Fibroblast of pulmonary artery (primary cell): ENCODE measurements around the gene DCTD.

Experiments used
- DNase-seq: peaks from one replicate; pipeline ENCODE4 v3.0.0-alpha.2; 2010; ENCODE audit warnings: low read depth
- H3K4me3 ChIP-seq: replicated peaks from 2 replicates; pipeline ENCODE4 v1.5.1; 2011; ENCODE audit warnings: low read depth, mild to moderate bottlenecking, control low read depth, low read length, moderate library complexity
- CTCF ChIP-seq: IDR thresholded peaks from 2 replicates; pipeline ENCODE4 v1.5.1; 2011; ENCODE audit warnings: mild to moderate bottlenecking, control low read depth, low read length, inconsistent platforms; ENCODE audit errors: missing control alignments

DCTD gene

GRCh38 chr4:182928061-182928460, 10.9 kb upstream of the DCTD start:
- TF ChIP-seq CTCF, result peak; percentile 20
- no peak overlapping the region for H3K4me3 ChIP-seq
- DNase-seq, result no peak

GRCh38 chr4:182927505-182927904, 10.3 kb upstream of the DCTD start:
- no peak for TF ChIP-seq CTCF
- no peak for DNase-seq
- H3K4me3 ChIP-seq, result no peak overlapping the region

- TF ChIP-seq CTCF, result no peak
- H3K4me3 ChIP-seq, result no peak overlapping the region
- no peak for DNase-seq
Observed at GRCh38 chr4:182925855-182926254, 8.7 kb upstream of the DCTD start.

GRCh38 chr4:182925298-182925757, 8.1 kb upstream of the DCTD start:
- TF ChIP-seq CTCF, result peak; percentile 53
- no peak overlapping the region for H3K4me3 ChIP-seq
- DNase-seq, result peak; percentile 80

- DNase-seq, result no peak
- no peak overlapping the region for H3K4me3 ChIP-seq
- TF ChIP-seq CTCF, result no peak
Observed at GRCh38 chr4:182924497-182924896, 7.3 kb upstream of the DCTD start.

GRCh38 chr4:182923796-182924340, 6.7 kb upstream of the DCTD start:
- DNase-seq, result no peak
- H3K4me3 ChIP-seq, result no peak overlapping the region
- TF ChIP-seq CTCF, result no peak

- DNase-seq, result no peak
- H3K4me3 ChIP-seq, result no peak overlapping the region
- no peak for TF ChIP-seq CTCF
Observed at GRCh38 chr4:182923366-182923765, 6.2 kb upstream of the DCTD start.
